ENCODE results near the gene ALG9. TPM values are rescaled to one million over a fixed set of nuclear protein-coding genes. Genes with fewer than 3 reads are reported as not detected.
"Not testable (repeated sequence)": the region's sequence is repeated elsewhere in the genome, so short reads cannot be mapped to it uniquely, and the experiment has no call there.

The ALG9 gene
- total RNA-seq, 2 donors from 2014 or later, result 24.9 to 26.5 TPM

- DNase-seq (ENCODE audit: low spot score), result no peak
- Histone ChIP-seq H3K36me3 (no peaks in the 10 kb centered on the region), H3K4me1 (replicated peaks) (peaks cover 8% of the 10 kb centered on the region), H3K27ac (no peak overlapping the region), H3K9me3 (no peaks in the 10 kb centered on the region), H3K27me3 (replicated peaks; ENCODE audit: insufficient read depth) (no peaks in the 10 kb centered on the region), H3K4me3 (no peak overlapping the region)
- intact Hi-C loops (cut with DNase I), result no loop called here
- 85% methylated on average over 2 of the region's 2 CpGs for WGBS
- no peak for TF ChIP-seq CTCF (IDR thresholded peaks at IDR 0.05)
- no peak for TF ChIP-seq POLR2A (IDR thresholded peaks at IDR 0.05)
- no peak for TF ChIP-seq POLR2AphosphoS5 (IDR thresholded peaks at IDR 0.05)
These were observed 85.4 kb downstream of the ALG9 start for GRCh38 chr11:111785886-111786412.

GRCh38 chr11:111785076-111785475 lies 86.3 kb downstream of the ALG9 start:
- H3K27ac ChIP-seq, result no peak overlapping the region
- TF ChIP-seq POLR2A (IDR thresholded peaks at IDR 0.05), result no peak
- no peak for TF ChIP-seq POLR2AphosphoS5 (IDR thresholded peaks at IDR 0.05)
- no peak for TF ChIP-seq CTCF (IDR thresholded peaks at IDR 0.05)
- H3K9me3 ChIP-seq, result no peaks in the 10 kb centered on the region
- DNase-seq (ENCODE audit: low spot score), result no peak
- H3K4me1 ChIP-seq (replicated peaks), result peaks cover 8% of the 10 kb centered on the region
- H3K36me3 ChIP-seq, result no peaks in the 10 kb centered on the region
- intact Hi-C loops (cut with DNase I), result no loop called here
- no peak overlapping the region for H3K4me3 ChIP-seq
- H3K27me3 ChIP-seq (replicated peaks; ENCODE audit: insufficient read depth), result no peaks in the 10 kb centered on the region
- 78% methylated on average over 2 of the region's 2 CpGs for WGBS

- H3K27me3 ChIP-seq (replicated peaks; ENCODE audit: insufficient read depth); DNase-seq (ENCODE audit: low spot score); H3K27ac ChIP-seq; H3K9me3 ChIP-seq; H3K36me3 ChIP-seq; H3K4me1 ChIP-seq (replicated peaks); H3K4me3 ChIP-seq; intact Hi-C loops (cut with DNase I): not testable (repeated sequence)
- WGBS, result 96% methylated on average over 10 of the region's 10 CpGs
These were observed 87.1 kb downstream of the ALG9 start for GRCh38 chr11:111784311-111784710.

GRCh38 chr11:111782109-111782741 lies 89.2 kb downstream of the ALG9 start:
- Histone ChIP-seq H3K4me1 (replicated peaks) (no peaks in the 10 kb centered on the region), H3K4me3 (no peak overlapping the region), H3K9me3 (no peaks in the 10 kb centered on the region), H3K27ac (no peak overlapping the region), H3K36me3 (no peaks in the 10 kb centered on the region), H3K27me3 (replicated peaks; ENCODE audit: insufficient read depth) (no peaks in the 10 kb centered on the region)
- intact Hi-C loops (cut with DNase I), result no loop called here
- TF ChIP-seq POLR2AphosphoS5 (IDR thresholded peaks at IDR 0.05), result no peak
- TF ChIP-seq CTCF (IDR thresholded peaks at IDR 0.05), result no peak
- no peak for TF ChIP-seq POLR2A (IDR thresholded peaks at IDR 0.05)
- 29% methylated on average over 5 of the region's 5 CpGs for WGBS
- DNase-seq (ENCODE audit: low spot score), result no peak

GRCh38 chr11:111779118-111779517 lies 92.3 kb downstream of the ALG9 start:
- intact Hi-C loops (cut with DNase I), result loop anchor here (5.0 kb wide), 1 partner anchor 192 kb away; no protein-coding TSS in a partner anchor
- TF ChIP-seq CTCF (IDR thresholded peaks at IDR 0.05) (no peak), POLR2AphosphoS5 (IDR thresholded peaks at IDR 0.05) (no peak), POLR2A (IDR thresholded peaks at IDR 0.05) (no peak)

More at GRCh38 chr11:111779118-111779517, 92.3 kb downstream of the ALG9 start:
- DNase-seq (ENCODE audit: low spot score), result no peak
- Histone ChIP-seq H3K36me3 (no peaks in the 10 kb centered on the region), H3K27me3 (replicated peaks; ENCODE audit: insufficient read depth) (no peaks in the 10 kb centered on the region), H3K27ac (no peak overlapping the region), H3K4me3 (no peak overlapping the region), H3K4me1 (replicated peaks) (no peaks in the 10 kb centered on the region), H3K9me3 (no peaks in the 10 kb centered on the region)
- WGBS, result 90% methylated on average over 6 of the region's 6 CpGs
